CD4-positive, alpha-beta T cell treated with Interleukin-12 subunit alpha and Interleukin-12 subunit beta, for 1 hour (primary cell): ENCODE results near the gene CALCOCO1.

ENCODE experiments used
- DNase-seq: peaks from one replicate; pipeline ENCODE4 v3.0.0-alpha.2; 2020

CALCOCO1 gene

DNA sequence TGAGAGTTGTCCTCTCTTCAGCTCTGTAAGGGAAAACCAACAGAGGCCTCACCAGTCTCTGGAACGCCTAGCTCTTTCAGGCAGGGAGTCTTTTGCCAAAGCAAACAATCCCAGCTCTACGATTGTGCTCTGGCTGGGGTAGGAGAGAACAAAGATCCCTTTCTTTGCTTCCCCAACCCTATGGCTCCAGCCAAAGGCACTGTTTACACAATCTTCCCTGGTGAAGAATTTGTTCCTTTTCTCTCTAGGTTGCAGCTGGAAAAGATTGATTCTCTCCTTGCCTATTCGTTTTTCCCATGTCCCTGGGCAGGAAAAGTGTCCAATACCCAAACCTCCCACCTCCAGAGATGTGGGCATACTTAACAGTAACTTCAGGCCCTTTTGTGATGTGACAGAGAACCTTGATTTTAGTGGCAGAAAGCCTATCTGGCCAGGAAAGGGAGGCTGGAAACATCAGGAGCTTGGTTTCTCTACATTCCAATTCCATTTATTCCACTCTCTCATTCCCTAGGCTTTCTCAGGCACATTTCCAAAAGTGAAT lies 68.2 kb downstream of the CALCOCO1 start:
- DNase-seq, result no peak
